ENCODE data around the gene MYO1B.

DNA sequence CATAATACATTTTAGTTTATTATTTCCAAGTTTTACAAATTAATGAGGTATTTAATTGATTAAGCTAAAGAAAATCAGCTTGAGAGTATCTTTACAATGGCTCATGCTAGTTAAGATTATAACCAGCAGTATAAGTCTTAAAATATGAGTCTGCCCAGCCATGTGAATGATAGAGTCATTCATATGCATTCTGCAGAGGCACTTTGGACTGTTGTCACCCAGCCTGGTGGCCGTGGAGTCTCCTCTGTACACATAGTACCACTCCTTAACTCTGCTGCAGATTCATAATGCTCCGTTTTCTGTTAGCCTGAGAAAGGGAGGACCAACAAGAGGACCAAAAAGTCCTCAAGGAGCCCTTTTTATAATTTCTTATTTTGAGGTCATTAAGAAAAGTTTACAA is 148.8 kb downstream of the MYO1B start:
- TF ChIP-seq, protein P1, sequence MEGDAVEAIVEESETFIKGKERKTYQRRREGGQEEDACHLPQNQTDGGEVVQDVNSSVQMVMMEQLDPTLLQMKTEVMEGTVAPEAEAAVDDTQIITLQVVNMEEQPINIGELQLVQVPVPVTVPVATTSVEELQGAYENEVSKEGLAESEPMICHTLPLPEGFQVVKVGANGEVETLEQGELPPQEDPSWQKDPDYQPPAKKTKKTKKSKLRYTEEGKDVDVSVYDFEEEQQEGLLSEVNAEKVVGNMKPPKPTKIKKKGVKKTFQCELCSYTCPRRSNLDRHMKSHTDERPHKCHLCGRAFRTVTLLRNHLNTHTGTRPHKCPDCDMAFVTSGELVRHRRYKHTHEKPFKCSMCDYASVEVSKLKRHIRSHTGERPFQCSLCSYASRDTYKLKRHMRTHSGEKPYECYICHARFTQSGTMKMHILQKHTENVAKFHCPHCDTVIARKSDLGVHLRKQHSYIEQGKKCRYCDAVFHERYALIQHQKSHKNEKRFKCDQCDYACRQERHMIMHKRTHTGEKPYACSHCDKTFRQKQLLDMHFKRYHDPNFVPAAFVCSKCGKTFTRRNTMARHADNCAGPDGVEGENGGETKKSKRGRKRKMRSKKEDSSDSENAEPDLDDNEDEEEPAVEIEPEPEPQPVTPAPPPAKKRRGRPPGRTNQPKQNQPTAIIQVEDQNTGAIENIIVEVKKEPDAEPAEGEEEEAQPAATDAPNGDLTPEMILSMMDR (IDR thresholded peaks at IDR 0.05) = no peak
- TF ChIP-seq GABPB1 (CRISPR knock-in tag; IDR thresholded peaks at IDR 0.05) = no peak
- TF ChIP-seq, protein P2, sequence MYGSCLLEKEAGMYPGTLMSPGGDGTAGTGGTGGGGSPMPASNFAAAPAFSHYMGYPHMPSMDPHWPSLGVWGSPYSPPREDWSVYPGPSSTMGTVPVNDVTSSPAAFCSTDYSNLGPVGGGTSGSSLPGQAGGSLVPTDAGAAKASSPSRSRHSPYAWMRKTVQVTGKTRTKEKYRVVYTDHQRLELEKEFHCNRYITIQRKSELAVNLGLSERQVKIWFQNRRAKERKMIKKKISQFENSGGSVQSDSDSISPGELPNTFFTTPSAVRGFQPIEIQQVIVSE (CRISPR knock-in tag; IDR thresholded peaks at IDR 0.05; ENCODE audit: borderline replicate concordance) = no peak
- TF ChIP-seq NR3C1 (CRISPR knock-in tag; conservative IDR thresholded peaks at IDR 0.05; ENCODE audit: low read depth) = no peak
